Ovary (tissue), 3 donors: ENCODE results near the gene MAPKAP1.

Source experiments
- CTCF ChIP-seq, 3 donors: fragments of 450-650 bp in 2 of 3; fragments of 200-600 bp in 1 of 3; IDR thresholded peaks; one replicate each; pipeline versions ENCODE4 v1.5.1 to v1.8.0; 2016 to 2022; ENCODE audit warnings: antibody characterized with exemption in 3 of 3, mild to moderate bottlenecking in 1 of 3
- POLR2A ChIP-seq: fragments of 450-650 bp; IDR thresholded peaks from one replicate; pipeline ENCODE4 v1.6.1; 2017; ENCODE audit warnings: antibody characterized with exemption, mild to moderate bottlenecking, moderate library complexity
- donor health status: DM: no; HTN: no; CAD: no.

- TF ChIP-seq POLR2A (no peak), CTCF (IDR thresholded peaks at IDR 0.05) (no peak)
Measured at GRCh38 chr9:125549891-125550885, 156.8 kb downstream of the MAPKAP1 start.
